ENCODE measurements around the gene PTPRG.

Gene PTPRG

DNA sequence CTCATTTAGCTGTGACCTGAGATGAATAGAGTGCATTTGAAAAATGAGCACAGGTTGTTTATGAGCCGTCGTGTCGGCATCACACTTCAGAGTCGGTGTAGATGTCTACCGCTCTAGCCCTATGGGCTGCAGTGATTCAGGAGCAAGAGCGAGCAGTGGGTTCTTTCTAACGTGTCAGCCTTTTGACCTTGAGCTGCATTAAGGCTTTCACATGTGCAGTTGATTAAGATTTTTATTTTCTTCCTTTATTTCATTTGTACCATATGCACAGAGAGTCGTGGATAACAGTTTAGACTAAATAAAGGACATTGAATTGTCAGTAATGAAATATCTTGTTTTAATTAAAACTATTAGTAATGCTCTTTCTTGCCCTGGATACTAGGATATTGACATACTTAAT, 368.2 kb downstream of the PTPRG start:
- no peak for DNase-seq (ENCODE audit: low spot score)

DNA sequence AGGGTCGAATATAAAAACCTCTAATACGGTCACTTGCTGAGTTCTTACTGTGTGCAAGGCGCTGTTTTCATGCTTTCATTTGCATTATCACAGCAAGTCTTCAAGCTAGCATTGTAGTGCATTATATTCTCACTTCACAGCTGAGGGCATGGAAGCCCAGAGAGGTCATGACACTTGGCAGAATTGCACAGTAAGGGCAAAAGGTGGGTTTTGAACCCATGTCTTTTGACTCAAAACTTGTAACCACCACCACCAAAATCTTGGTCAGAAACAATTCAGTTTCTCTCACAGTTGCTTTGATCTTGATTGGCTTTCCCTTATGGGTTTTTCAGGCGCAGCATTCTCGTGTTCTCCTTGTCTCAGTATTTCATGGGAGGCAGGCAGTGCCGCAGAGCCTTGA, 371.1 kb downstream of the PTPRG start:
- no peak for DNase-seq (ENCODE audit: low spot score)

DNA sequence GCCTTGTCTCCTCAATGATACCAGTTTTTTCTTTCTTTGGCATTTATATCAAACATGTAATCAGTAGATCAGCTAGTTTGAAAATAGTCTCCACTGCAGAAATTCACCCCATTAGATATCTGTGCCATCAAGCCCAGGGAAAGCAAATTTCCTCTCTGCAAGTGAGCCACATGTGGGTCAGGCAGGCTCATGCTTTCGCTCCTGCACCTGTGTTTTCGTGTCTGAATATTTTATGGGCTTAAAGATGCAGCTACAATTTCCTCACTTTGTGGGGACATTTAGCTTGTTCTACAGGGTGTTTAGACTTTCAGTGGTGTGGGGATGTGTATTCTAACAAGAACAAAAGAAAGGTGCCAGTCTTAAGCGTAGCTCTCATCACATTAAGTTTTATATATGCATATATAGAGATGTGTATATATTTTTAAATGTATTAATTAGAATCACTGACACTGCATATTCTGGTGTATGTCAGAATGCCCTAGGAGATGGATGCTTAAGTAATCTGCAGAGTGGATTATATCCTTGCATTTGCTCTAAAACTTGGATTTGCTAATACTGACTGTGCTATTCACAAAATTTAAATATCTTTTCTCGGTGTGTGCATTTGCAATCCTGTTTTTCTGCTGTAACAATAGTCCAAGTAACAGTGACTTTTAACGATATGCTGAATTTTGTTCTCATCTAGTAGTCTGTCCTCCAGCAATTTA, 372.6 kb downstream of the PTPRG start:
- no peak for DNase-seq (ENCODE audit: low spot score)

DNA sequence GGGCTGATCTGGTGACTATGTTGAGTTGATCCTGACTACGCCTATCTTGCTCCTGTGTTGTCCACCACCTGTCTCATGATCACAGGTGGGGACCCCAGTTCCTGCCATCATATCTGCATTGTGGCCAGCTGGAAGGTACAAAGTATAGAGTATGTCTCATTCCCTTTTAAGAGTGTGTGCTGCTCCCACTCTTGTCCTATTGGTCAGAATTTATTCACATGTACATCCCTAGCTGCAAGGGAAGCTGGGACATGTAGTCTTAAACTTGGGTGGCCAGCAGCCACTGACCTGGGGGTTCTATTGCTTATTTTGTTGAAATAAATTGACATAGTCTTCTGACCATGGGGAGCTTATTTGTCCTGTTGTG, 373.1 kb downstream of the PTPRG start:
- no peak for DNase-seq (ENCODE audit: low spot score)

DNA sequence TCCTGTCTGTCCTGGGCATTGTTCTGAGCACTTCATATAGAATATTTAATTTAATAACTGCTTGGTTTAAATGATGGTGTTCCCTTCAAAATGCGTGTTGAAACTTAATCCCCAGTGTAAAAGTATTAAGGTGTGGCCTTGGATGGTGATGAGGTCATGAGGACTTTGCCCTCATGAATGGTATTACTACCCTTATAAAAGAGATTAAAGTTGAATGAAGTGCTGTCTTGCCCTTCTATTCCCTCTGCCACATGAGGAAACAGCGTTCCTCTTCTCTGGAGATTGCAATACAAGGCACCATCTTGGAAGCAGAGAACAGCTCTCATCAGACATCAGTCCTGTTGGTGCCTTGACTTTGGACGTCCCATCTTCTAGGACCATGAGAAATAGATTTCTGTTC, 374.4 kb downstream of the PTPRG start:
- no peak for DNase-seq (ENCODE audit: low spot score)

DNA sequence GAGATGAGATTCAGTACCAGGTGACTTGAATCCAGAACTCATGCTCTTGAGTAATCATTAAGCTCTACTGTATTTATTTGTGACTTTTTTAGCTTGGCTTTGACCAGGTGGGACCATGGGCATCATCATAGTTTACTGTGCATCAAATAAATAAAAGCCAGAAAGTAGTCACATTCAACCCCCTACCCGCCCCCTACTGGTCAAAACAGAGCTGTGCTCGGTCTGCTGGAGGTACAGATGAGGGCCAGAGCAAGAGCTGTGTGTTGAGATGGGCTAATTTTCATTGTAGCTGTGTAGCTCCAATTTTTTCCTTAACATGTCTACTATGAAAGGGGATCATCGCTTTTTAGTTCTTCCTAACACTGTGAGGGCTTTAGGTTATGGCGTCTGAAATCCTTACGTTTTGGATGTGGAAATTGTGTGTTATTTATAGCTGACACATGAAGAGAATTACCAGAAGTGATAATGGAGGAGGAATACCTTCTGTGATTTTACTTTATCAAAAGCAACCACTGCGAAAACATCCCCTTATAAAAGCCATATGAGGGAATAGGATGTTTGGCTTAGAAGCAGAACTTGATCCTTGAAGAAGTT, 375.1 kb downstream of the PTPRG start:
- DNase-seq (ENCODE audit: low spot score) = peak; percentile 30

DNA sequence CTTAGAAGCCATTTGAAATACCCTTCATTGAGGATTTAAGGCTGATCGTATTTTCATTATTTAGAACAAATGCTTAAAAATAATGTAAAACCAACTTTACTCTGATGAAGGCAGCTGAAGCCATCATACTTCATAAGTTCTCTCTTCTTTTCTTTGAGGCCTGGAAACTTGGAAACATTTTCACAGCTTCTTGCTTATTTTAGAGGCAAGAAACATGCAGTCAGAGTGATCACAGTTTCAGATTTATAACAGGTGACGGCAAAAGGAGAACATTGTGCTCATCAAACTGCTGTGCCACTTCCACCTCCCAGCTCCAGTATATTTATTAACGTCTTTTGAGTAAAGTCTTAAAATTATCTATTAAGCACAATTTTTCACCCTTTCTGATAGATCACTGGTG, 376.1 kb downstream of the PTPRG start:
- no peak for DNase-seq (ENCODE audit: low spot score)

DNA sequence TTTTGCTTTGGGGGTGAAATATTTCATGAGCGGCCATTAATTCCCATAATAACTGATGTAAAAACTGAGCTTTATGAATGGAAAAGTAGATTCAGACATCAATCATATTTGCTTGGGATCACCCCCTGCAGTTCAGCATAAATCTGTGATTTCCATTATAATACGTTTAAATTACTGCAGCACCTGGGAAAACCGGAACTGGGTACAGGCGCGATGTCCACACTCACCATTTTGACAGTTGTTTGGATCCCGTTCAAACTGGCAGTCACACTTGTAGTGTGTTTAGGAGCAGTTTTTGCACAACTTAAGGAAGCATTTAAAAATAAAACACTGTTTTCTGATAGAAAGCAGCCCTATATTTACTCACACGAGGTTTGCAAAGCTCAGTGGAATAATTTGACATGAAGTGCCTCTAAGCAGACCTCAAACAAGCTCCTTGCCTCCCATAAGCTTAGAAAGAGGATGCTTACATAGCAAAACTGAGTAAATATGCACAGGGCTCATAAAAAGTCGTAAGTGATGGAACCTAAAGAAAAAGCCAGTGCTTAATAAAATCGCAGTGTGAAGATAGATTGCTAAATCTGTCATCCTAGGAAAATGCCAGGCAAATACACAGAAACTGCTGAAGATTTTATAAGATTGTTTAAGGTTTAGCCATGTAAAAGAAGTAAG, 377.6 kb downstream of the PTPRG start:
- DNase-seq (ENCODE audit: low spot score) = no peak

DNA sequence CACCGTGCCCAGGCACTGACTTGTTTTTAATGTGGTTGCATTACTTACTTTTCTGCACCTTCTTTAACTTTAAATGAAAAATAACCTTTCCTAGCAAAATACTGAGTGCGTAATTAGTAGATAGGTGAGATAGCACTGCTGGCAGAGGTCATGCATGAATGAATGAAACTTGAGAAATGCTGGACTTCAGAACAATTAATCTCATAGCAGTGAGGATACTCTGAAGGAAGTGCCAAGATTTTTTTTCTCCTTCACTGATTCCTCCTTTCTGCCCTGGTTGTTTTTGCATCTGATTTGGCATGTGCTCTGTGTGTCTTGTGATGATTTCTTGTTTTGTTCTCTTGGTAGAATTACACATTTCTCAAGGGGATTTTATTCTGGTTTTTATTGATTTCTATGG, 378.9 kb downstream of the PTPRG start:
- no peak for DNase-seq (ENCODE audit: low spot score)

DNA sequence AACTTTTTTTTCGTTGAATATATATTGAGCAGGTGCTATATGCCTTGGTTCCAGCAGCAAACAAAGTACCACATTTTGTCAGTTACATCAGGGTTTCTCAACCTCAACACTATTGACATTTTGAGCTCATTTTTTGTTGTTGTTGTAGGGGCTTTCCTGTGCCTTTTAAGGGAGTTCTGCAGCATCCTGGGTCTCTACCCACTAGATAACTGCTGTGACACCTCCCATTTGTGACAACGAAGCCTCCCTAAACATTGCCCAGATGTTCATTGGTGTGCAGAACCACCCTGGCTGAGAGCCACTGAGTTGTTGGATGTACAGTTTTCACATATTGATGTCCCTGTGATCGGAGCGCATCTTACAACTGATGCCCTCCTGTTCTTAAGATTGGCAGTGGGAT, 382.6 kb downstream of the PTPRG start:
- DNase-seq (ENCODE audit: low spot score) = no peak

DNA sequence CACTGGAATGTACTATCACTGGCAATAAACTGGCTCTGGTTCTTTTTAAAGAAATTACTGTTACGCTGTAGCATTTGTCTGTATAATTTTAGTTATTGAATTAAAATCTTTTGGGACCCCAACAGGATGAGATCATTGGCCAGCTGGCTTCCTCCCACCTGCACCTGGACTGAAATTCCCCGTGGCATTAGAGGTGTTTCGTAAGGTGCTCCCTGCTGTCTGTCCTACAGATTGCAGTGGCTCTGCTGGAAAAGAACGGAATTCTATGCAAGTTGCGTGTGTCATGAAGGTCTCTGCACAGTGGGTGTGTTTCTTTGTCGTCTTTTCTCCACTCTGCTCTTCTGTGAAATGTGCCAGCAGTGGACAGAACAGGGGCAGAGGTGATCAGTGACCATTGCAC, 383.4 kb downstream of the PTPRG start:
- no peak for DNase-seq (ENCODE audit: low spot score)

DNA sequence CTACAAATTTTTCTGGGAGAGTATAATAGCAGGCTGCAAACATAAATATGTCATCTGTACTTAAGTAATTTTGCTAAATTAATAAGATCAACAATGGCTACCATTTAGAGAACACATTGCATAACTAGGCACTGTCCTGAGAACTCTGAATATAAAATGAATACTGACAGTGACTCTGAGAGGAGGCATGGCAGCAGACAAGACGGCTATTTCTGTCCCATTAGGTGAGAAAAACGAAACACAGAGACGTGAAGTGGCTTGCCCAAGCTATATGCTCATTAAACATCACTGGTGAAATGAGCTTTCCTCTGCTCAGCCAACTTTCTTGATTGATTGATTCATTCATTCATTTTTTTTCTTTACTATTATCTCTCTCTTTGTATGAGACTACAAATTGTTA, 384.3 kb downstream of the PTPRG start:
- no peak for DNase-seq (ENCODE audit: low spot score)

DNA sequence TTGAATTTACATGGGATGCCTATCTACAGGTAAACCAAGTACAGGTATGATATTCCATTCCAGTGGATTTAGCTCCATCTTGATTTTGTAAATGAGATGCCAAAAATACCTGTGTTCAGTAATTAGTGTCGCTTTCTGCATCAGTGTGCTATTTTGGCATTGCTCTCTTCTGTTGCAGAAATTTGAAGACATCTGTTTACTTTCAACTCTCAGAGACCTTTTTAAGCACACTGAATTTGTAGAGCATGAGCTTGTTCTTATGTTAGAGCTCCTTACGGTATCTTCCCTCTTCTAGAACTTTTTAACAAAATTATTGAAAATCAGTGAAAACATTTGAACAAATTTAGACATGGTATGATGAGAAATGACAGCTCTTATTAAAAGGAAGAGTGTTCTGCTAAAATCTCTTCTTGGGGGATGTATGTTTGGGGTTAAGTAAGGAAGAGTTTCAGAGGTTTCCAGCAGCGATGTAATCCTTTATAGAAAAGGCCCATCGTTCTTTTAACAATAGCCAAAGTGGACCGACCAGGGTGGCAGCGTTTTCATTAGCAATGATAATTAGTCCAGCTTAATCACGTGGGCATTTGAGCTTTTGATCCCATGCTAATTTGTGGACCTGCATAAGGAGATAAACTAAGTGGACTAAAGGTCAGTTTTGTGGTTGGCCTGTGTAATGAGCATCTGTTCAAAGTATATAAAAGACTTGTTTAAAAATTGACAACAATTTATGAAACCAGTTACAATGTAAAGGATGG, 385.4 kb downstream of the PTPRG start:
- no peak for DNase-seq (ENCODE audit: low spot score)

DNA sequence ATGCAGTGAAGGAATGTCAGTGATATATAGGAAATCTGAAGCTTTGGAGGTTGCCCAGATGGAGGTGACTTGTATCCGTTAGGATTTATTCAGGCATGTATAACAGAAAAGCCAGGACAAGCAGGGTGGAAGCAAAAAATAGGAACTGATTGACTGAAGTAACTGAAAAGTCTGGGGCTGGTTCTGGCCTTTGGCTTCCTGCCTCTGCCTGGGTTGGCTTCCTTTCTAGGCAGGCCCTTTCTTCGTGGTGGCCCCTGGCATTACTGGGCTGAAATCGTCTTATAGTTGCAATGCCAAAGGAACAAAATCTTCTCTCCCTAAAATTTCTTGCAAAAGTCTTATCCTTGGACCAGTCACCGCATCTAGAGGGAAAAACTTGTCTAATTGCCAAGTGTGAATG, 386.1 kb downstream of the PTPRG start:
- no peak for DNase-seq (ENCODE audit: low spot score)

DNA sequence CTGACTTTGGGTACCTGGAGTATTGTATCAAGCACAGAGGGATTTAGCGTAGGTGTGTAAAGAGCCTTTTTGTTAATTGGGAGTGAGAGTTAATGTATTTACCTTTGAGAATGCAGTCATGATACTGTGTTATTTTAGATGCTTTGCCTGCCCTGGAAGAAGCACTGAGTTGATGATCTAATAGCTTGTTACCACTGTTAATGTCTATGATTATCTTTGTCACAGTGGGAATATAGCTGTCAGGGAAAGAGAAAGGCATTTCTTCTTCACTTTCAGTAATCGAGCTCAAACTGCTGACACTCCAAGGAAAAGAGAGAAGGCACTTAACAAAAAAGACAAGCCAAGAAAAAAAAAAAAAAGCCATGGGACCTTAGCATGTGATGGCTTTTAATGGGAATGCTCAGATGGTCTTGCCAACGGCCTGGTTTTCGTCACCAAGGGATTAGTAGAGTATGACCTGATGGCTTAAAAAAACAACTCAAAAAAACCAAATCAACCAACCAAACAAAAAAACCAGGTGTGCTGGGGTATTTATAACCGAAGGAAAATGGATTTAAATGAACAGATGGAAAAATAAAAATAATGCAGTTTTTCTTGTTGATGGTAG, 387.4 kb downstream of the PTPRG start:
- DNase-seq (ENCODE audit: low spot score) = no peak

DNA sequence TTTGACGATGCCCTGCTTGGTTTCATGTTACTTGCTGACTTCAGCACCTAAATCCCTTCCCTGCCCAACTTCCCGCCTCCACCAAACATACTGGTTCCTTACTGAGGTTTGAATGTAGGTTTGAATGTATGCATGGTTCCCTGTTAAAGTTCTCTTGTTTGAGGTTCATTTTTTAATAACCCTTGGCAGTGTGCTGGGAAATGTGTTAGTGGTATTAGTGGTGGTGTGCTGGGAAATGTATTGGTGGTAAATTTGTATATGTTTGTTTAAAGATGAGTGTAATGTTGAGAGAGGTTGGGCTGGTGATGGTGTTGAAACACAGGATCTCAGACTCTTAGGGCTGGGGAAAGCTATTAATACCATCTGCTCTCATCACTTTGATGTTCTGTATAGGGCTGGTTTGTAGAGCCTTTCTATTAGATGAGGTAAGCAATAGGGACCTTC, 392.7 kb downstream of the PTPRG start:
- no peak for DNase-seq (ENCODE audit: low spot score)

DNA sequence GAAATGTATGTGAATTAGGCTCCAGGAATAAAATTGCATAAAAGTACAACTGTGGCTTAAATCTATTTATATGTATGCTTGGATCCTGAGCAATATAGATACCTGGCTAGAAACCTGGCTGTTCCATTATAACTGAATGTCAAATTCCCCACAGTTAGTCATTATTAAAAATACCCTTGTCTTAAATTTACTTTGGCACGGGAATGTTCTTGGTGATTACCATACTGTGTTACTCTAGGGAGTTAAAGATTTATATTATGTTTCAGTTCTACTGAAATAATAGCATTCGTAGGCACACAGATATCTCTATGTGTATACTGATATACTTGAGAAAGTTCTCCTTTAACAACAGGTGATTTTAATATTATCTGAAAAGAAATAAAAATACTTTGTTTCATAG, 394.1 kb downstream of the PTPRG start:
- no peak for DNase-seq (ENCODE audit: low spot score)

DNA sequence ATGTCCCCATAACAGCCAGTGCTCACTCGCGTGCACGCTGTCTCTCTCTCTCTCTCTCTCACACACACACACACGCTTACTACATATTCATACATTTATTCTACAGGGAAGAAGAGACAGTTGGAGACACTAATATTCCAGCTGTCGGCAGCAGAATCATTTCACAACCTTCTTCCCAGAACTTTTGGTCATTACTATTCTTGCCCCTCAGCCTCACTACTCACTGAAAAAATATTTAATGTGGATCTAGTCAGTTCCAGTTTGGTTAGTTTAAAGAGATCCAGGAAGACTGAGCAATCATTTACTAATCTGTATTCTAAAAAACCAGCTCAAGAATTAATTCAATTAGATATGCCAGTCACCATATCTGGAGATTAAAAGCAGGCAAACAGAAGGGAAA, 394.9 kb downstream of the PTPRG start:
- DNase-seq (ENCODE audit: low spot score) = no peak

DNA sequence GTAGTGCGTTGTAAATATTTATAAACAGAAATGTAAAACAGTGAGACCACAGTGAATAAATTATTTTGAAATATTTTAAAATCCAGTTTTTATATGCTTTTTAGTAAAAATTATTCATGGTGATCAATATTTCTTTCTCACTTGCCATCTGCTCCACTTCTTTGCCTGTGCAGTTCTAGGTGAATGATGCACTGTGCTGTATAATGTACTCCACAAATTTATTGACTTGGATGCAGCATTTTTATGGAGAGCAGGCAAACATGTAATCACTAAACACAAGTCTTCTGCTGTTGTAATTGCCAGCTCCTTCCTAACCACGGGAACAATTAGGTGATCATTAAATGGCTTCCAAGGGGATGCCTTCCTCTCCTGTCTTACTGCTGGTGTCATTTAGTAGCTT, 395.9 kb downstream of the PTPRG start:
- no peak for DNase-seq (ENCODE audit: low spot score)

DNA sequence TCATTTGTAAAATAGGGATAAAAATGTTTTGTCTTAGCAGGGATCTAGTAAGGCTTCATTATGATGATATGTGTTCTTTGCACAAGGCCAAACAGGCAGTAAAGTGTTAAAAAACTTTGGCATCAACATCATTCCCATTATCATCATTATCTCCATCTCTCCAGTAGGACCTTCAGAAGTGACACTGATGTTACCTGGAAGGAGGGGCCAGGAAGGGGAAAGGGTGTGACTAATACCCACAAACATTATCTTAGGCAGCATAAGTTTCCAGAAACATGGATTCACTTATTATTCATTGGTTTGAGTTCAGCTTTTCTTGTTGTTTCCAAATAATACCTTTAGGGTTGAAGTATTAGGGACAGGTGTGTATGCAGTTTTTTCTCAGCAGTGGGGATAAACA, 399.6 kb downstream of the PTPRG start:
- no peak for DNase-seq (ENCODE audit: low spot score)

DNA sequence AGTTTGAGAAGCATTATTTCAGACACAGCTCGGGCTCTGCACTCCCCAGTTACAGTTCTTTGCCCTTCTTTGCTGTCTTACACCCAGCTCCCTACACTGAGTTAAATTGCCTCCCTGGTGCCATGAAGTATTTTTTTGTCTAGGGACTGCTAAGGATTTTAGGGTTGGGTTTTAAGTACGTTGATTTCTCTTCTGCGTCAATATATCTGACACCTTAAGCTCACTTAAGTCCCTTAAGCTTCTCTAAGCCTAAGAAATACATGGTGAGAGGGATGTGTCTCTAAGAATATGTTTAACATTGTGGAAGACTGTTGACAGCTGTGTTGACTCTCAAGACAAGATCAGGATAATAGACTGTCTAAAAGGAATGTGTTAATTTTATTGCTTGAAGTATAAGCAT, 400.5 kb downstream of the PTPRG start:
- DNase-seq (ENCODE audit: low spot score) = no peak

DNA sequence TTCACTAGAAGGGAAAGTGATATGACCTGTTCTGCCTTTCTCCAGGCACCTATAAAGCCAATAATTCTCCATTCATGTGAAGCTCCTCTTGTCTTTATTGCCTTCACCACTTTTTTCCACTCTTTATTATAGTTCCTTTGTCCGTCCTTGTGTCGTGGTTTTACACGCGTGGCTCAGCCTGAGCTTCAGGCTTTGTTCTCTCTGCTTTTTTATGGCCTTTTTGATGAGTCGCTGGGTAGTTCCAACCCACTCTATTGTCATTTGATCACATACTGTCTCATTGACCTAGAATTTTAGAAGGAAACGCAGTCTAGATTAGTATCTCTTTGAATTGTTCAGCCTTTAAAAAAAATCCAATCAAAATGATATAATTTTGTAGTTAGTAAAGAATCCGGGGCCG, 403.2 kb downstream of the PTPRG start:
- DNase-seq (ENCODE audit: low spot score) = no peak

DNA sequence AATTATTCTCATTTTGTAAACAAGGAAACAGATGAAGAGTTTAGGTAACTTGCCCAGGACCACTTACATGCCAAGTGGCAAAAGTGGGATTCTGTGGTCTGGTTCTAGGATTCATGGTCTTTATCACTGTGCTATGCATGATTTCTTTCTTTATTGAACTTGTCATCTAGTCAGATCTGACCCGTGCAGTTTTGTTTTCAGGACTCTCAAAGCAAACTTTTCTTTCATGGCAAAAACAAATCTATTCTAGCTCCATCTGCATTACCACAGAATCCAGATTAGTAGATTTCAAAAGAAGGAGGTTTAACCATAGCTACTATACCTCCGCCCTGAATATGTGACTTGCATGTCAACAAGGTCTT, 404.4 kb downstream of the PTPRG start:
- DNase-seq (ENCODE audit: low spot score) = no peak
